Activated T-helper 2 cell treated with anti-CD3 and anti-CD28 coated beads, Interferon-gamma antibody, Interleukin-2, Interleukin-4, amounts not matched to agents 10 μg/mL and 5 μg/mL and 100 μg/mL, durations not matched to agents 14 hours and 24 hours and 36 hours (primary cell): ENCODE data around the gene OLFML2A. TPM values are rescaled to one million over a fixed set of nuclear protein-coding genes. Genes with fewer than 3 reads are reported as not detected.

ENCODE experiments used
- DNase-seq: peaks from one replicate; pipeline ENCODE4 v3.0.0; 2021; ENCODE audit warnings: low spot score
- H3K27ac Mint-ChIP-seq: one replicate; pipeline ENCODE4 v1.8.0; 2021; ENCODE audit warnings: mixed read lengths
- H3K27me3 Mint-ChIP-seq: one replicate; pipeline ENCODE4 v1.8.0; 2021; ENCODE audit warnings: low read depth, mixed read lengths
- H3K36me3 Mint-ChIP-seq: one replicate; pipeline ENCODE4 v1.8.0; 2021; ENCODE audit warnings: low read depth, mixed read lengths
- H3K4me1 Mint-ChIP-seq: one replicate; pipeline ENCODE4 v1.8.0; 2021; ENCODE audit warnings: low read depth, mixed read lengths
- H3K4me3 Mint-ChIP-seq: one replicate; pipeline ENCODE4 v1.8.0; 2021; ENCODE audit warnings: low read depth, mild to moderate bottlenecking, moderate library complexity, mixed read lengths
- H3K9me3 Mint-ChIP-seq: one replicate; pipeline ENCODE4 v1.8.0; 2021; ENCODE audit warnings: mixed read lengths
- intact Hi-C: fragments of 100-400 bp; cut with micrococcal nuclease; formaldehyde crosslinking; loops from one replicate; pipeline ENCODE4 v1.15.1; 2023
- total RNA-seq: library from RNA; stranded (reverse); gene quantifications from 2 replicates; pipeline ENCODE4 v1.2.3, GENCODE V29; 2022

Gene OLFML2A
- total RNA-seq, 1 donor from 2014 or later, result not detected

GRCh38 chr9:124859803-124860581 is 83.1 kb downstream of the OLFML2A start:
- peaks cover 57% of the 10 kb centered on the region for H3K36me3 Mint-ChIP-seq
- no peak for DNase-seq
- peaks cover 19% of the 10 kb centered on the region for H3K4me1 Mint-ChIP-seq
- H3K27ac Mint-ChIP-seq, result peak overlapping the region; percentile 98
- peak overlapping the region; percentile 94 for H3K4me3 Mint-ChIP-seq
- no peaks in the 10 kb centered on the region for H3K27me3 Mint-ChIP-seq
- intact Hi-C loops, result loop anchor here (5.0 to 10.0 kb wide), 2 partner anchors 282 to 515 kb away; partner anchors contain the start of gene SCAI
- H3K9me3 Mint-ChIP-seq, result no peaks in the 10 kb centered on the region

DNA sequence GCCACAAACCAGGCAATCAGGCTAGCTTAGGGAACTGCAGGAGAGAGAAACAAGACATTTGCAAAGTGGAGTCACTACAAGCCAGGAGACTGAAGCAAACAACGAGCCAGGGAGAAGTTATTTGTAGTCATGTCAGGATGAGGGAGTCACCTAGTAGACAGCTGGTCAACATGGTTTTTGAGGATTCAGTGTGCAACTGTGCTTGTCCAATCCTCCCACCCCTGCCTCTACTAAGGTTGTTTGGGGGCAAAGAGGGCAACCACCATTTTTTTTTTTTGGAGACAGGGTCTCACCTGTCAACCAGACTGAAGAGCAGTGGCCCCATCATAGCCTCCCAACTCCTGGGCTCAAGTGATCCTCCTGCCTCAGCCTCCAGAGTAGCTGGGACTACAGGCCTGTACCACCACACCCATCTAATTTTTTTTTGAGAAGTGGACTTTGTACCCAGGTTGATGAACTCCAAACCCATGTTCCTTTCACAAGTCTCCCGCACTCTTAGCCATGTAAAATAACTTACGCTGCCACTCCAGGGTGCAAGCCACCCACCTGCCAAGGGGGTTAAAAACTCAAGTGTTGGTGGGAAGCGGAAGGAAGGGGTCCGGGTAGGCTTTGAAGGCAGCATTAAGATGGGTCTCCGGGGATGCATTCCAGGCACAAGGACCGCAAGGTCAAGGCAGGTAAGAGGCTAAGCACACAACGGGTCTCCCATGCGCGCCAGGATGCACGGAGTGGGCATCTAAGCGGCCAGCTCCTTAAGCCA is 83.8 kb downstream of the OLFML2A start:
- Mint-ChIP-seq H3K4me1 (peaks cover 19% of the 10 kb centered on the region), H3K27ac (peak overlapping the region; percentile 98), H3K9me3 (no peaks in the 10 kb centered on the region), H3K27me3 (no peaks in the 10 kb centered on the region), H3K36me3 (peaks cover 51% of the 10 kb centered on the region), H3K4me3 (peak overlapping the region; percentile 94)
- intact Hi-C loops, result loop anchor here (1.0 to 5.0 kb wide), 2 partner anchors 7 to 282 kb away; partner anchors contain the start of genes SCAI and WDR38
- DNase-seq, result no peak

- peak; percentile 94 for DNase-seq
- Mint-ChIP-seq H3K36me3 (peaks cover 51% of the 10 kb centered on the region), H3K4me1 (peaks cover 19% of the 10 kb centered on the region), H3K27me3 (no peaks in the 10 kb centered on the region), H3K27ac (peak within 1 kb of the TSS; percentile 98), H3K9me3 (no peaks in the 10 kb centered on the region), H3K4me3 (peak within 1 kb of the TSS; percentile 94)
- intact Hi-C loops, result loop anchor here (1.0 to 5.0 kb wide), 4 partner anchors 8 to 281 kb away; partner anchors contain the start of genes GOLGA1, SCAI and WDR38
Observed at GRCh38 chr9:124861342-124862229, 84.7 kb downstream of the OLFML2A start, which contains the start of the genes ARPC5L and RPL35. TSS of gene ARPC5L (plus strand) at chr9:124862130. CDS start at chr9:124869291, 7,161 bp downstream. TSS of gene RPL35 (minus strand) at chr9:124861957. CDS start at chr9:124861912, 45 bp downstream.

- Mint-ChIP-seq H3K9me3 (no peaks in the 10 kb centered on the region), H3K27ac (no peak overlapping the region), H3K27me3 (no peaks in the 10 kb centered on the region), H3K4me3 (peak overlapping the region; percentile 59), H3K36me3 (peaks cover 36% of the 10 kb centered on the region), H3K4me1 (peaks cover 22% of the 10 kb centered on the region)
- no peak for DNase-seq
- intact Hi-C loops, result loop anchor here (5.0 kb wide), 1 partner anchor 279 kb away; the partner anchor contains the start of gene SCAI
Observed at GRCh38 chr9:124863371-124863871, 86.5 kb downstream of the OLFML2A start.

Other genes starting within 250 kb of the OLFML2A start
- gene NR6A1, start 5.8 kb upstream of the OLFML2A start, total RNA-seq, result 1.5 and 1.8 TPM in 2 replicates
- not detected in 2 replicates for gene WDR38, start 76.3 kb downstream of the OLFML2A start, total RNA-seq
- 1,671 and 1,735 TPM in 2 replicates for gene RPL35, start 84.8 kb downstream of the OLFML2A start, total RNA-seq
- gene ARPC5L, start 85.0 kb downstream of the OLFML2A start, total RNA-seq, result 76.4 and 76.7 TPM in 2 replicates
- 15.5 and 16.1 TPM in 2 replicates for gene GOLGA1, start 163.9 kb downstream of the OLFML2A start, total RNA-seq